PC-3 (cell line): ENCODE results near the gene CERS6. TPM values are rescaled to one million over a fixed set of nuclear protein-coding genes. Genes with fewer than 3 reads are reported as not detected.

ENCODE experiments used
- ATAC-seq: fragments of 200-7000 bp; cut with Tn5 transposase; 2 replicates; pipeline ENCODE4 v1.9.1; 2020; ENCODE audit warnings: mild to moderate bottlenecking, moderate library complexity
- BruUV-seq: library from RNA; stranded (reverse); fragments of 400-500 nt; replicated peaks from 2 replicates; lab custom pipeline; 2021; lab: Mats Ljungman, UMichigan
- CTCF ChIA-PET: fragments of 300-600 bp; sonication (Branson Sonifier 250); formaldehyde crosslinking; loops from one replicate; lab custom pipeline; 2022; ENCODE audit warnings: antibody characterized with exemption; lab: Charles Lee
- POLR2A ChIA-PET: fragments of 300-600 bp; sonication (Branson Sonifier 250); formaldehyde crosslinking; loops from one replicate; lab custom pipeline; 2022; ENCODE audit warnings: antibody characterized with exemption; ENCODE audit not compliant: unreplicated experiment; lab: Charles Lee
- DNase-seq: peaks from one replicate; pipeline ENCODE4 v3.0.0-alpha.2; 2015
- H2AFZ ChIP-seq: fragments of 300-600 bp; sonication (generic); 2 replicates; pipeline ENCODE4 v1.6.0; 2016; ENCODE audit warnings: antibody characterized with exemption, low read length
- H3F3A ChIP-seq: fragments of 300-600 bp; sonication (generic); one replicate; pipeline ENCODE4 v1.6.0; 2017; ENCODE audit warnings: antibody characterized with exemption, low read length, control low read depth, mild to moderate bottlenecking; ENCODE audit not compliant: unreplicated experiment
- H3K27ac ChIP-seq: fragments of 300-600 bp; sonication (generic); 2 replicates; pipeline ENCODE4 v1.5.1; 2016; ENCODE audit warnings: mild to moderate bottlenecking, low read length
- H3K27me3 ChIP-seq: fragments of 300-600 bp; sonication (generic); 2 replicates; pipeline ENCODE4 v1.6.1; 2016; ENCODE audit warnings: low read length, mixed read lengths
- H3K36me3 ChIP-seq: fragments of 300-600 bp; sonication (generic); 2 replicates; pipeline ENCODE4 v1.6.1; 2016; ENCODE audit warnings: low read depth, mixed run types, low read length, mixed read lengths
- H3K4me1 ChIP-seq: fragments of 300-600 bp; sonication (generic); 2 replicates; pipeline ENCODE4 v1.5.1; 2016; ENCODE audit warnings: low read length; ENCODE audit not compliant: insufficient read depth
- H3K4me2 ChIP-seq: fragments of 300-600 bp; sonication (generic); 2 replicates; pipeline ENCODE4 v1.6.0; 2016; ENCODE audit warnings: low read length
- H3K4me3 ChIP-seq: fragments of 300-600 bp; sonication (generic); 2 replicates; pipeline ENCODE4 v1.5.1; 2016; ENCODE audit warnings: mild to moderate bottlenecking, low read length, mixed read lengths
- H3K79me2 ChIP-seq: fragments of 300-600 bp; sonication (generic); 2 replicates; pipeline ENCODE4 v1.6.1; 2017; ENCODE audit warnings: low read length, mixed read lengths
- H3K9ac ChIP-seq: fragments of 300-600 bp; sonication (generic); 2 replicates; pipeline ENCODE4 v1.6.0; 2016; ENCODE audit warnings: mild to moderate bottlenecking, low read length
- H3K9me2 ChIP-seq: fragments of 300-600 bp; sonication (generic); replicated peaks from 2 replicates; pipeline ENCODE4 v1.6.1; 2016; ENCODE audit warnings: mixed run types, low read length, mixed read lengths
- H3K9me3 ChIP-seq: fragments of 300-600 bp; sonication (generic); 2 replicates; pipeline ENCODE4 v1.6.1; 2016; ENCODE audit warnings: low read length, mixed read lengths
- H4K20me1 ChIP-seq: fragments of 300-600 bp; sonication (generic); 2 replicates; pipeline ENCODE4 v1.6.1; 2016; ENCODE audit warnings: low read length, mixed read lengths
- CTCF ChIP-seq: fragments of 300-600 bp; sonication (generic); conservative IDR thresholded peaks from 2 replicates; pipeline ENCODE4 v1.5.1; 2017; ENCODE audit warnings: antibody characterized with exemption, low read depth, mild to moderate bottlenecking, low read length
- EZH2 ChIP-seq: fragments of 300-600 bp; sonication (generic); IDR thresholded peaks from one replicate; pipeline ENCODE4 v1.6.1; 2017; ENCODE audit warnings: antibody characterized with exemption, mild to moderate bottlenecking, low read length; ENCODE audit not compliant: unreplicated experiment
- EZH2phosphoT487 ChIP-seq: fragments of 300-600 bp; sonication (generic); IDR thresholded peaks from 2 replicates; pipeline ENCODE4 v1.6.1; 2018; ENCODE audit warnings: mild to moderate bottlenecking, antibody characterized with exemption, low read length, borderline replicate concordance
- intact Hi-C: fragments of 100-400 bp; cut with micrococcal nuclease; formaldehyde crosslinking; loops from 2 replicates; pipeline ENCODE4 v1.9.0; 2023
- total RNA-seq: library from RNA; depleted of rRNA; stranded (reverse); fragments of >200 nt; gene quantifications from 2 replicates; pipeline ENCODE4 v1.2.3, GENCODE V29; 2014

The CERS6 gene
- total RNA-seq, 1 experiment from 2014 or later, result 24.2 TPM

GRCh38 chr2:168602379-168602778 lies 146.3 kb downstream of the CERS6 start:
- intact Hi-C loops, result no loop called here
- DNase-seq (no peak), ATAC-seq (no peak)
- TF ChIP-seq CTCF (no peak), EZH2 (no peak), EZH2phosphoT487 (no peak)
- Histone ChIP-seq H4K20me1 (no peaks in the 10 kb centered on the region), H3K9ac (no peak overlapping the region), H3K9me2 (no peaks in the 10 kb centered on the region), H3K4me2 (no peak overlapping the region), H2AFZ (no peak overlapping the region), H3K36me3 (no peaks in the 10 kb centered on the region), H3F3A (no peaks in the 10 kb centered on the region), H3K27me3 (no peaks in the 10 kb centered on the region), H3K9me3 (no peaks in the 10 kb centered on the region), H3K27ac (no peak overlapping the region), H3K4me3 (no peak overlapping the region), H3K4me1 (no peaks in the 10 kb centered on the region), H3K79me2 (no peaks in the 10 kb centered on the region)
- BruUV-seq, result no TSS peak
- CTCF ChIA-PET, result no interaction called here
- POLR2A ChIA-PET, result no interaction called here

- Histone ChIP-seq H3K4me2 (no peak overlapping the region), H3K9ac (no peak overlapping the region), H3K4me1 (no peaks in the 10 kb centered on the region), H3K9me3 (no peaks in the 10 kb centered on the region), H3K79me2 (no peaks in the 10 kb centered on the region), H2AFZ (no peak overlapping the region), H3F3A (no peaks in the 10 kb centered on the region), H3K36me3 (no peaks in the 10 kb centered on the region), H3K4me3 (no peak overlapping the region), H4K20me1 (no peaks in the 10 kb centered on the region), H3K9me2 (no peaks in the 10 kb centered on the region), H3K27me3 (no peaks in the 10 kb centered on the region), H3K27ac (no peak overlapping the region)
- ATAC-seq (no peak), DNase-seq (no peak)
- POLR2A ChIA-PET, result no interaction called here
- intact Hi-C loops, result no loop called here
- CTCF ChIA-PET, result no interaction called here
- no peak for TF ChIP-seq EZH2phosphoT487
- no TSS peak for BruUV-seq
Observed at GRCh38 chr2:168602846-168603401, 146.9 kb downstream of the CERS6 start.

GRCh38 chr2:168603439-168603961 lies 147.4 kb downstream of the CERS6 start:
- TF ChIP-seq EZH2phosphoT487, result no peak
- TF ChIP-seq EZH2, result no peak
- no peak for TF ChIP-seq CTCF
- intact Hi-C loops, result no loop called here

More at GRCh38 chr2:168603439-168603961, 147.4 kb downstream of the CERS6 start:
- Histone ChIP-seq H3K27me3 (no peaks in the 10 kb centered on the region), H3K36me3 (no peaks in the 10 kb centered on the region), H3K4me2 (no peak overlapping the region), H3K9me3 (no peaks in the 10 kb centered on the region), H3K4me3 (no peak overlapping the region), H3K4me1 (no peaks in the 10 kb centered on the region), H3K9ac (no peak overlapping the region), H3K9me2 (no peaks in the 10 kb centered on the region), H3K79me2 (no peaks in the 10 kb centered on the region), H3K27ac (no peak overlapping the region), H3F3A (no peaks in the 10 kb centered on the region), H2AFZ (no peak overlapping the region), H4K20me1 (no peaks in the 10 kb centered on the region)
- ChIA-PET CTCF (no interaction called here), POLR2A (no interaction called here)
- no TSS peak for BruUV-seq
- no peak for ATAC-seq
- no peak for DNase-seq
